ENCODE results near the gene HTR4. TPM values are rescaled to one million over a fixed set of nuclear protein-coding genes. Genes with fewer than 3 reads are reported as not detected.

The HTR4 gene
- total RNA-seq, 1 donor from 2014 or later = 0.43 TPM

- intact Hi-C loops (cut with DNase I) = no loop called here
- DNase-seq = no peak
- ATAC-seq = no peak
- no peak overlapping the region for H3K4me3 ChIP-seq
- TF ChIP-seq CTCF (IDR thresholded peaks at IDR 0.05) = no peak
- H3K27me3 ChIP-seq = no peaks in the 10 kb centered on the region
- H3K9me3 ChIP-seq = no peaks in the 10 kb centered on the region
- no peaks in the 10 kb centered on the region for H3K36me3 ChIP-seq
- H3K27ac ChIP-seq = no peak overlapping the region
- no peaks in the 10 kb centered on the region for H3K4me1 ChIP-seq
Observed at GRCh38 chr5:148623101-148623500, 31.2 kb downstream of the HTR4 start.

GRCh38 chr5:148620696-148621095 is 33.6 kb downstream of the HTR4 start:
- intact Hi-C loops (cut with DNase I) = no loop called here
- DNase-seq (no peak), ATAC-seq (peak; percentile 16)
- no peaks in the 10 kb centered on the region for H3K36me3 ChIP-seq
- H3K9me3 ChIP-seq = no peaks in the 10 kb centered on the region
- H3K27me3 ChIP-seq = no peaks in the 10 kb centered on the region
- no peak for TF ChIP-seq CTCF (IDR thresholded peaks at IDR 0.05)
- H3K4me1 ChIP-seq = no peaks in the 10 kb centered on the region
- no peak overlapping the region for H3K4me3 ChIP-seq
- no peak overlapping the region for H3K27ac ChIP-seq

- no peak overlapping the region for H3K4me3 ChIP-seq
- intact Hi-C loops (cut with DNase I) = no loop called here
- no peaks in the 10 kb centered on the region for H3K36me3 ChIP-seq
- ATAC-seq = no peak
- no peak for DNase-seq
- no peaks in the 10 kb centered on the region for H3K4me1 ChIP-seq
- TF ChIP-seq CTCF (IDR thresholded peaks at IDR 0.05) = no peak
- no peak overlapping the region for H3K27ac ChIP-seq
- no peaks in the 10 kb centered on the region for H3K9me3 ChIP-seq
- no peaks in the 10 kb centered on the region for H3K27me3 ChIP-seq
Observed at GRCh38 chr5:148620091-148620490, 34.2 kb downstream of the HTR4 start.

- Histone ChIP-seq H3K27me3 (no peaks in the 10 kb centered on the region), H3K36me3 (no peaks in the 10 kb centered on the region), H3K4me3 (no peak overlapping the region), H3K4me1 (no peaks in the 10 kb centered on the region), H3K9me3 (no peaks in the 10 kb centered on the region), H3K27ac (no peak overlapping the region)
- intact Hi-C loops (cut with DNase I) = no loop called here
- ATAC-seq (no peak), DNase-seq (no peak)
- TF ChIP-seq CTCF (IDR thresholded peaks at IDR 0.05) = no peak
Observed at GRCh38 chr5:148619484-148619883, 34.8 kb downstream of the HTR4 start.

- intact Hi-C loops (cut with DNase I) = no loop called here
- Histone ChIP-seq H3K36me3 (no peaks in the 10 kb centered on the region), H3K27me3 (no peaks in the 10 kb centered on the region), H3K27ac (no peak overlapping the region), H3K4me3 (no peak overlapping the region), H3K9me3 (no peaks in the 10 kb centered on the region), H3K4me1 (no peaks in the 10 kb centered on the region)
- no peak for TF ChIP-seq CTCF (IDR thresholded peaks at IDR 0.05)
- DNase-seq (no peak), ATAC-seq (no peak)
Observed at GRCh38 chr5:148615644-148616275, 38.6 kb downstream of the HTR4 start.

GRCh38 chr5:148607406-148607805 is 46.9 kb downstream of the HTR4 start:
- no peak for ATAC-seq
- no peak for DNase-seq
- H3K4me3 ChIP-seq = no peak overlapping the region
- H3K36me3 ChIP-seq = no peaks in the 10 kb centered on the region
- no peaks in the 10 kb centered on the region for H3K27me3 ChIP-seq
- H3K27ac ChIP-seq = no peak overlapping the region
- TF ChIP-seq CTCF (IDR thresholded peaks at IDR 0.05) = no peak
- no peaks in the 10 kb centered on the region for H3K9me3 ChIP-seq
- H3K4me1 ChIP-seq = no peaks in the 10 kb centered on the region
- intact Hi-C loops (cut with DNase I) = no loop called here

All from upper lobe of right lung (tissue), 1 donor.